ENCODE data around the gene MAOB.
"Not testable (repeated sequence)": the region's sequence is repeated elsewhere in the genome, so short reads cannot be mapped to it uniquely, and the experiment has no call there.

The MAOB gene

GRCh38 chrX:43882294-43882681, at the start of gene MAOB:
MAOB (minus strand) TSS chrX:43882450; CDS start chrX:43882299, 151 bp downstream.
- DNase-seq: peak; percentile 1 to 23

- not testable (repeated sequence) for DNase-seq
Measured at GRCh38 chrX:43922032-43922431, 39.8 kb upstream of the MAOB start.

- DNase-seq: not testable (repeated sequence)
Measured at GRCh38 chrX:43910772-43911171, 28.5 kb upstream of the MAOB start.

GRCh38 chrX:43910012-43910411, 27.8 kb upstream of the MAOB start:
- no peak for DNase-seq

GRCh38 chrX:43909141-43909540, 26.9 kb upstream of the MAOB start:
- no peak for DNase-seq

- DNase-seq: no peak
Measured at GRCh38 chrX:43899878-43900815, 17.9 kb upstream of the MAOB start.

- DNase-seq: no peak
Measured at GRCh38 chrX:43898406-43899035, 16.3 kb upstream of the MAOB start.

GRCh38 chrX:43897290-43897689, 15.0 kb upstream of the MAOB start:
- DNase-seq: no peak

- DNase-seq: no peak
Measured at GRCh38 chrX:43892336-43892870, 10.2 kb upstream of the MAOB start.

- DNase-seq: no peak
Measured at GRCh38 chrX:43885617-43886016, 3.4 kb upstream of the MAOB start.

- DNase-seq: no peak
Measured at GRCh38 chrX:43881410-43882293, 598 bp downstream of the MAOB start.

- no peak for DNase-seq
Measured at GRCh38 chrX:43880425-43880824, 1.8 kb downstream of the MAOB start.

GRCh38 chrX:43878906-43879526, 3.2 kb downstream of the MAOB start:
- no peak for DNase-seq

- no peak for DNase-seq
Measured at GRCh38 chrX:43876680-43877079, 5.6 kb downstream of the MAOB start.

GRCh38 chrX:43870758-43871419, 11.4 kb downstream of the MAOB start:
- no peak for DNase-seq

GRCh38 chrX:43870011-43870410, 12.2 kb downstream of the MAOB start:
- no peak for DNase-seq

GRCh38 chrX:43868791-43869190, 13.5 kb downstream of the MAOB start:
- DNase-seq: no peak

GRCh38 chrX:43866423-43866822, 15.8 kb downstream of the MAOB start:
- DNase-seq: no peak

GRCh38 chrX:43865791-43866190, 16.5 kb downstream of the MAOB start:
- DNase-seq: no peak

- no peak for DNase-seq
Measured at GRCh38 chrX:43862434-43862833, 19.8 kb downstream of the MAOB start.

GRCh38 chrX:43861750-43862149, 20.5 kb downstream of the MAOB start:
- no peak for DNase-seq

All from stimulated activated CD4-positive, alpha-beta T cell treated with anti-CD3 and anti-CD28 coated beads, Interleukin-2, amount 100 ng/mL, for 48 hours (primary cell).